ENCODE measurements around the gene ARHGAP10. TPM values are rescaled to one million over a fixed set of nuclear protein-coding genes. Genes with fewer than 3 reads are reported as not detected.

Gene ARHGAP10
- total RNA-seq, 1 donor from 2014 or later: 111 TPM

DNA sequence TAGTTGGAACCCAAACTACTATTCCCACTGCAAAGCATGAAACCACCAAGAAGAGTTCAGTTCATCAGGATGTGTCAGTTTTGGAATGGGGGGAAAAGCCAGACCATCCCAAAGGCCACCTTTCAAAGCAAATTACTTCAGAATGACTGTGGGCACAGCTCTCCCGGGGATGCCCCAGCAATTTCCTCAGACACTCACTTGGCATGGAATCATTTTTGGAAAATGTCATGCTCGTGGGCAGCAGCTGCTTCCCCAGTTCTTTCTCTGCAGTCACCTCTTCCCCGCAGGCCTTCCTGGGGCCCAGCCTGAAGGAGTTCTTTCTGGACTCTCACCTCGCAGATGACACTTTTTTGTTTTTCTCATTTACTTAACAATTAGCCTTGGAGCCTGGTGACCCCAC, 360.0 kb downstream of the ARHGAP10 start:
- Mint-ChIP-seq H3K9me3 (ENCODE audit: low read depth) (peaks cover 10% of the 10 kb centered on the region), H3K4me1 (ENCODE audit: low read depth) (no peaks in the 10 kb centered on the region), H3K27me3 (ENCODE audit: low read depth) (no peaks in the 10 kb centered on the region), H3K27ac (ENCODE audit: unreplicated experiment) (no peak overlapping the region), H3K36me3 (ENCODE audit: low read depth) (no peaks in the 10 kb centered on the region), H3K4me3 (ENCODE audit: unreplicated experiment) (no peak overlapping the region)
- TF ChIP-seq, protein P1, sequence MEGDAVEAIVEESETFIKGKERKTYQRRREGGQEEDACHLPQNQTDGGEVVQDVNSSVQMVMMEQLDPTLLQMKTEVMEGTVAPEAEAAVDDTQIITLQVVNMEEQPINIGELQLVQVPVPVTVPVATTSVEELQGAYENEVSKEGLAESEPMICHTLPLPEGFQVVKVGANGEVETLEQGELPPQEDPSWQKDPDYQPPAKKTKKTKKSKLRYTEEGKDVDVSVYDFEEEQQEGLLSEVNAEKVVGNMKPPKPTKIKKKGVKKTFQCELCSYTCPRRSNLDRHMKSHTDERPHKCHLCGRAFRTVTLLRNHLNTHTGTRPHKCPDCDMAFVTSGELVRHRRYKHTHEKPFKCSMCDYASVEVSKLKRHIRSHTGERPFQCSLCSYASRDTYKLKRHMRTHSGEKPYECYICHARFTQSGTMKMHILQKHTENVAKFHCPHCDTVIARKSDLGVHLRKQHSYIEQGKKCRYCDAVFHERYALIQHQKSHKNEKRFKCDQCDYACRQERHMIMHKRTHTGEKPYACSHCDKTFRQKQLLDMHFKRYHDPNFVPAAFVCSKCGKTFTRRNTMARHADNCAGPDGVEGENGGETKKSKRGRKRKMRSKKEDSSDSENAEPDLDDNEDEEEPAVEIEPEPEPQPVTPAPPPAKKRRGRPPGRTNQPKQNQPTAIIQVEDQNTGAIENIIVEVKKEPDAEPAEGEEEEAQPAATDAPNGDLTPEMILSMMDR (IDR thresholded peaks at IDR 0.05): no peak
- DNase-seq (ENCODE audit: low spot score): no peak

DNA sequence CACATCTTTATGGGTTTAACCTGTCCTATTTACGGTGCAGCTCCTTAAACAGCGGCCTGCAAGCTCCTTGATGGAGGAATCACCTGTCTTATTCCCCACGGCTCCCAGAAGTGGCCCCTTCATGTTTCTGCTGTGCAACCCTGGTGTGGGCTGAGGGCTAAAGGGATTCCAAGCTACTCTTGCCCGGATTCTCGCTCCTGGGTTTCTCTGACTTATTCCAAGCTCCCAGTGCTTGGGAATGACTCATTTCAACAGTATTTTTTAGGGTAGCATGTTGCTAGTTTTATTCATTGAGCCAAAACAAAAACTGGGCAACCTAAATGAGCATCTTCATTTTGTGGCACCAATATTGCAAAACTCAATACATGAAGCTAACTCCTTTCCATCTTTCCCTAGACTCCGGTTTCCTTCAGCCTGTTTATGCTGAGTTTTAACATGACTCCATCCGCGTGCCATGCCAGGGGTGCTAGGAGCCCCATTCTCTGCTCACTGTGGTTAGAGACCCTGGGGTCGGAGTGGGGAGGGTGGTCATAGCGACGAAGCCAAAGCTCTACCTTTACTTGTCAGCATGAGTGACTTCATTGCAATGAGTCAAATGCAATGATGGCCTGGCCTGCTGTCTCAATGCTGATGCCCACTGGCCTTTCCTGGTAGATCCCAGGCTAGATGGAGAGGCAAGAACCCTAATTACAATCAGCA, 360.6 kb downstream of the ARHGAP10 start:
- Mint-ChIP-seq H3K9me3 (ENCODE audit: low read depth) (peaks cover 6% of the 10 kb centered on the region), H3K27ac (ENCODE audit: unreplicated experiment) (no peak overlapping the region), H3K27me3 (ENCODE audit: low read depth) (no peaks in the 10 kb centered on the region), H3K4me3 (ENCODE audit: unreplicated experiment) (no peak overlapping the region), H3K36me3 (ENCODE audit: low read depth) (no peaks in the 10 kb centered on the region), H3K4me1 (ENCODE audit: low read depth) (no peaks in the 10 kb centered on the region)
- TF ChIP-seq, protein P1 (IDR thresholded peaks at IDR 0.05): no peak
- DNase-seq (ENCODE audit: low spot score): no peak

DNA sequence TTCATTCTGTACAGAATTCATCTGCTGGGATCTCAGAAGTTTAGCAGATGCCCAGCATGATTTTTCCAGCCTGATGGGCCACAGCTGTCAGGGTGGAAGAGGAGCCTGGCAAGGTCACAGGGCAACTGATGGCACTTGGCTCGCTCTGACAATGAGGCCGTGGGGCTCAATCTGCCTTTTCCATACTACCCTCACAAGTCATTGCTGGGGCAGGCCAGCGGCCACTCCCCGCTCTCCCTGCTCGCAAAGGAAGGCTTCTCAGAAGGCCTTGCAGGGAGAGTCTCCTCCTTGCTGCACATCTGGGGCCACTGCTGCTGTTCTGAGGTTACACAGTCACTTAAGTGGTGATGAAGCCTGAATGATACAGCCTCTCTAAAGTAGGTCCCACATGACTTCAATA, 361.2 kb downstream of the ARHGAP10 start:
- Mint-ChIP-seq H3K27ac (ENCODE audit: unreplicated experiment) (no peak overlapping the region), H3K9me3 (ENCODE audit: low read depth) (peaks cover under 1% of the 10 kb centered on the region), H3K27me3 (ENCODE audit: low read depth) (no peaks in the 10 kb centered on the region), H3K4me3 (ENCODE audit: unreplicated experiment) (no peak overlapping the region), H3K36me3 (ENCODE audit: low read depth) (peaks cover 3% of the 10 kb centered on the region), H3K4me1 (ENCODE audit: low read depth) (no peaks in the 10 kb centered on the region)
- TF ChIP-seq, protein P1 (IDR thresholded peaks at IDR 0.05): no peak
- DNase-seq (ENCODE audit: low spot score): peak; percentile 57

DNA sequence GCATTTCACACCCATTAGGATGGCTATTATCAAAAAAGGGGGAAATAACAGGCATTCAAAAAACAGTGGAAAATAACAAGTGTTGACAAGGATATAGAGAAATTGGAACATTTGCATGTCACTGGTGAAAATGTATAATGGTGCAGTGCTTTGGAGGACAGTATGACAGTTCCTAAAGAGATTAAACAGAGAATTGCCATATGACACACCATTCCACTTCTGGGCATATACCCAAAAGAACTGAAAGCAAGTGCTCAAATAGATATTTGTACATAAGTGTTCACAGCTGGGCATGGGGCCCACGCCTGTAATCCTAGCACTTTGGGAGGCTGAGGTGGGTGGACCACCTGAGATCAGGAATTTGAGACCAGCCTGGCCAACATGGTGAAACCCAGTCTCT, 362.3 kb downstream of the ARHGAP10 start:
- Mint-ChIP-seq H3K4me1 (ENCODE audit: low read depth) (no peaks in the 10 kb centered on the region), H3K9me3 (ENCODE audit: low read depth) (no peaks in the 10 kb centered on the region), H3K4me3 (ENCODE audit: unreplicated experiment) (no peak overlapping the region), H3K27ac (ENCODE audit: unreplicated experiment) (no peak overlapping the region), H3K27me3 (ENCODE audit: low read depth) (no peaks in the 10 kb centered on the region), H3K36me3 (ENCODE audit: low read depth) (peaks cover 3% of the 10 kb centered on the region)
- TF ChIP-seq, protein P1 (IDR thresholded peaks at IDR 0.05): no peak
- no peak for DNase-seq (ENCODE audit: low spot score)

DNA sequence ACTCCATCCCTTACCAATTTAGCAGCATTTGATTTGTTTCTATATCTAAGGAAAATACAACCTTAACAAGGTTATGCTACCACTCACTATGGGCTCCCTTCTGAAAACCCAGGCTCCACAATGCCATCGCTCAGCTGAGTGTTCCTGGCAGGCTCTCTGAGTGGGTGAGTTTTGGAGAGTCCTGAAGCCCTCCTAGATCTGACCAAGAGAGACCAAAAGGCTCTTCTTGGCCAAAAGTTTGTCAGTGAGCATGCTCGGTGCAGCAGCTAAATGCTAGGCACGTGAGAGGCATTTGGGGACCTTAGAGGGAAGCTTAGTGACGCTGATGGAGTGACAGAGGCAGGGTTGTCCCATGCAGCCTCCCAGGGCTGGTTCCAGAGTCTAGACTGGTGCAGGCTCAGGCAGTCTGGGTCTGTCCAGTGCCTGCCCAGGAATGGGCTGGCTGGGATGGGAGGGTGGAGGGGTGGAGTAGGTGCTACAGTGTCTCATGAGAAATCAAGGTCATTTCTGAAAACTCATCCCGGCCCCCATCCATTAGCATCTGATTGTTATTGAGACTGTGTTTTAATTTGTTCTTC, 363.5 kb downstream of the ARHGAP10 start:
- Mint-ChIP-seq H3K4me3 (ENCODE audit: unreplicated experiment) (no peak overlapping the region), H3K9me3 (ENCODE audit: low read depth) (peaks cover 3% of the 10 kb centered on the region), H3K36me3 (ENCODE audit: low read depth) (peaks cover 3% of the 10 kb centered on the region), H3K27ac (ENCODE audit: unreplicated experiment) (no peak overlapping the region), H3K4me1 (ENCODE audit: low read depth) (no peaks in the 10 kb centered on the region), H3K27me3 (ENCODE audit: low read depth) (no peaks in the 10 kb centered on the region)
- TF ChIP-seq, protein P1 (IDR thresholded peaks at IDR 0.05): no peak
- peak; percentile 59 for DNase-seq (ENCODE audit: low spot score)

All from chondrocyte (in vitro differentiated cells).